Stimulated activated CD4-positive, alpha-beta T cell treated with anti-CD3 and anti-CD28 coated beads, TNF-alpha, amount 100 ng/mL, for 1 hour (primary cell): ENCODE data around the gene ARSK.

Source experiments
- DNase-seq, 3 donors: peaks; one replicate each; pipeline ENCODE4 v3.0.0-alpha.2; 2020; ENCODE audit warnings: low read depth in 3 of 3, low spot score in 1 of 3

The ARSK gene, protein sequence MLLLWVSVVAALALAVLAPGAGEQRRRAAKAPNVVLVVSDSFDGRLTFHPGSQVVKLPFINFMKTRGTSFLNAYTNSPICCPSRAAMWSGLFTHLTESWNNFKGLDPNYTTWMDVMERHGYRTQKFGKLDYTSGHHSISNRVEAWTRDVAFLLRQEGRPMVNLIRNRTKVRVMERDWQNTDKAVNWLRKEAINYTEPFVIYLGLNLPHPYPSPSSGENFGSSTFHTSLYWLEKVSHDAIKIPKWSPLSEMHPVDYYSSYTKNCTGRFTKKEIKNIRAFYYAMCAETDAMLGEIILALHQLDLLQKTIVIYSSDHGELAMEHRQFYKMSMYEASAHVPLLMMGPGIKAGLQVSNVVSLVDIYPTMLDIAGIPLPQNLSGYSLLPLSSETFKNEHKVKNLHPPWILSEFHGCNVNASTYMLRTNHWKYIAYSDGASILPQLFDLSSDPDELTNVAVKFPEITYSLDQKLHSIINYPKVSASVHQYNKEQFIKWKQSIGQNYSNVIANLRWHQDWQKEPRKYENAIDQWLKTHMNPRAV

DNA sequence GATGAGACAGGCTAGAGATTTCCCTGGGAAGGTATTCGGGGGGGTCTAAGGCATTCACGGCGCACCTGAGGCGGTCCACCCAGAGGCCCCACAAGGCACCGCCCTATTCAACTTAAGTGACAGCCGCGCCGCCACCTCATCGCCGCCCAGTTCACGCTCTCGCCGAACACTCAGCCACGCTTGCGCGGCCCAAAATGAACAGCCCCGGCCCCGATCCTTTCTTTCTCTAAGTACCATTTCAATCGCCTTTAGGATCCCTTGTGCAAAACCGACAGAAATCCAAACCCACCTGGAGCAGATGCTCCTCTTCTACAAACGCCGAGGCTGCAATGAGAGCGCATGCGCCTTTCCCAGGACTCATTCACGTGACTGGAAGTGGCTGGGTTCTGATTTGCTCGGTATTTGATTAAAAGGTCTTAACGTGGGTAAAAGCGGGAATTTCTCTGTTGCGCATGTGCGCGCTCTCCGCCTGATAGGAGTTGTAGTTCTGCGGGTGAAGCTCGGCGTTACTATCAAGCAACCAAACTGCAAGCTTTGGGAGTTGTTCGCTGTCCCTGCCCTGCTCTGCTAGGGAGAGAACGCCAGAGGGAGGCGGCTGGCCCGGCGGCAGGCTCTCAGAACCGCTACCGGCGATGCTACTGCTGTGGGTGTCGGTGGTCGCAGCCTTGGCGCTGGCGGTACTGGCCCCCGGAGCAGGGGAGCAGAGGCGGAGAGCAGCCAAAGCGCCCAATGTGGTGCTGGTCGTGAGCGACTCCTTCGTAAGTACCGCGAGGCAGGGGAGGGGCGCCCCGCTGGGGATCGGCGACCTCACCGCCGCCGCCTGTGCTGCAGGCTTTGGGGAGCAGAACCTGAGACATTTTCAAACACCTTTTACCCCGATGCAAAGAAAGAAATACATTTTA, at the start of gene ARSK, which contains the start of gene SKIC3:
ARSK (plus strand) TSS at position 455 of the 902 bp plus-strand sequence; CDS start at position 633, 178 bp downstream.
SKIC3 (minus strand) TSS at position 331 of the 902 bp plus-strand sequence. CDS start 7,827 bp downstream, outside the sequence.
- DNase-seq = peak; percentile 75 to 87 (median 80)

DNA sequence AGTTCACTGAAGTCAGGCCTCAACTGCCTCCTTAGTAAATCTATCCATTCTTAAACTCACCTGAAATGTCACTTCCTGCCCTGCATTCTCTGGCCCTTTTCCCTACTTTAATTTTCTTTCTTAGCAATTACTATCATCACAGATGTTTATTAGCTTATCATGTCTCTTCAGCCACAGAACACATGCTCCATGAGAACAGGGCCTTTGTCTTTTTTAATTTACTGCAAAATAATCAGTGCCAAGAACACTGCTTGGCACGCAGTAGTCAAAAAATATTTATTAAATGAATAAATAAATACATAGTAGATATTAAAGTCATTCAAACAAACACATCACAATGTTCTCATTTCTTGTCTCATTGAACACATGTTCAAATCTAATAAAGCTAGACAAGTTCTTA, 46.4 kb upstream of the ARSK start:
- DNase-seq = no peak

DNA sequence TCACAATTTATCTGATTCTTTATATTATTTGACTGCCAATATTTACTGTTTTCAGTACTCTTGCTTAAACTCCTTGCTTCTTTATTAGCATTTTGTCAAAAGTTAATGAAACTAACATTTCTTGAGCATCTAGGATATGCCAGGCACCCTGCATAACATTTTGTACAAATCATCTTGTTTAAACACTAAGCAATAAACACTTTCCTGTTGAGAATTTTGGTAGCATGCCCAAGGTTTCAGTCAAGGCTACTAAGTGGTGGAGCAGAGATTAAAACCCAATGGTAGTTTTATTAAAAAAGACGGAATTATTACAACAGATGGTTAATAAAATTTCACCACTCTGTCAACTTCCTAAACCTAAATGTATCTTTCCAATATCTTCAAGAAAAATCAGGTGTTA, 43.3 kb upstream of the ARSK start:
- DNase-seq = no peak

DNA sequence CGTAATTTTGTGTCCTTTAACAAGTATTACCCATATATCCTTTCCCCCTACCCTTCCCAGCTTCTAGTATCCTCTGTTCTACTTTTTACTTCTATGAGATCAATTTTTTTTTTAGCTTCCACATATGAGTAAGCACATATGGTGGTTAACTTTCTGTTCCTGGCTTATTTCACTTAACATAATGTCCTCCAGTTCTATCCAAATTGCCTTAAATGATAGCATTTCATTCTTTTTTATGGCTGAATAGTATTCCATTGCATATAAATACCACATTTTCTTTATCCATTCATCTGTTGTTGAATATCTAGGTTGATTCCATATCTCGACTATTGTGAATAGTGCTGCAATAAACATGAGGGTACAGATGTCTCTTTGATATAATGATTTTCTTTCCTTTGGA, 36.5 kb upstream of the ARSK start:
- DNase-seq = no peak

DNA sequence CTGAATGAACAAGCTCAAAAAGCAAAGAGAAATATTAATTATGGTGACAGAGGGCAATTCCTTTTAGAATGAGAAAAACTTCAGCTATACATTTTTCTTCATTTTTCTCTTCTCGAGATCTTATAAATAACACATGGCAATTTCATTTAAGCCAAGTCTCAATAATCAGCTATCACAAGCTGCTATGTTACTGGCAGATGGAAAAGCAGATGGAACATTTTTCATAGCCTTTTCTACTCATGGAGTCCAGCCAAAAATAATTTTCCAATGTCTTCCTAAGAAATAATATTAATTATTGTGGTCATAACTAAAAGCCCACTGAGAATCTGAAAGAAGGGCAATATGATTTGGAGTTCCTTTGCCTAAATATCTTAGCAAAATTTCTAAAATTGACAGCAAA, 35.8 kb upstream of the ARSK start:
- no peak for DNase-seq

DNA sequence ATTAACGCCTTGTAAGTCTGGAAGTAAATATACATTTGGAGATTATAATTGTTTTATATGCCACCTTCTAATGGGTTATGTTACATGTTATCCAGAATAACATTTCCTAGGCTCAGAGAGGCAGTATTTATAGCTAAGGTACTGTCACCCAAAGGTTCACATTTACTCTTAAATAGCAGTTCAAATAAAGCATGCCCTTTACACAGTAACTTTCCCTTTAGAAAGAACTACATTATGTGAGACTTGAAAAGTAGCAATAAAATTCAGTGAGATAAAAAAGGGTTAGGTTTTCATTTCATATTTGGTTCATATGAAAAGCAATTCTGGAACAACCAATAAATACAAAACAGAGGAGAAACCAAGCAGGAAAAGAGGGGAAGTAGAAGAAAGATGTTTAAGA, 35.2 kb upstream of the ARSK start:
- DNase-seq = no peak

DNA sequence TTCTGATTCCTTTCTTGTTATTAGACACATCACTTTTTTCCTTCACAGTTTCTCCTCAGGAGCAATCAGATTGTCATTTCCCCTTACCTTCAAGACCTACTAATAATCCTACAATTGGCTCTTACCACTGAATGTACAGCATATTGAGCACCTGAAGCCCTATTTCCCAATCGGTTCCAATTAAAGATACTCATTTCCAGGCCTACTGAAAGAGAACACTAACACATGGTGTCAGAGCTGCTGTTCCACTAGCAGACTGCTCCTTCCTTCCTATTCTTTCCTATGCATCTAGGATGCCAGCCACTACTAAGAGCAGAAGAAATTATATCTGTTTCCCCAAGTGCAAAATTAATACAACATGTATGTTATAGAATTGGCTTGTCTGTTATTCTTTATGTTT, 34.7 kb upstream of the ARSK start:
- no peak for DNase-seq

DNA sequence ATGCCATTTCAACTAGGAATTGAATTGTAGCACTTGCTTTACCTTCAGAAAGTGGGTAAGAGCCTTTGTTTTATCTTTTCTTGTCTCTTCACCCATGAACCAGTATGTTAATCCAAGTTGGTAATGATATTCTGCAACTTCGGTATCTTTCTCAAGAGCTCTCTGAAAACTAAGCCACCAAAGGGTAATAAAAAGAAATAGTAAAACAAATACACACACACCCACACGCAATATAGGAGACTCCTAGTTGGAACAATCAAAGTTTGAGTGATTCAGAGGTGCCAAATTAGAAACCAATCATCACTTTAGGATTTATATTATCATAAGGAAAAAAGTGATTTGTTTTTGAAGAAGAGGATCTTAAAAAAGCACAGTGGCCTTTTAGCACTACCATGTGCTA, 30.5 kb upstream of the ARSK start:
- DNase-seq = no peak

DNA sequence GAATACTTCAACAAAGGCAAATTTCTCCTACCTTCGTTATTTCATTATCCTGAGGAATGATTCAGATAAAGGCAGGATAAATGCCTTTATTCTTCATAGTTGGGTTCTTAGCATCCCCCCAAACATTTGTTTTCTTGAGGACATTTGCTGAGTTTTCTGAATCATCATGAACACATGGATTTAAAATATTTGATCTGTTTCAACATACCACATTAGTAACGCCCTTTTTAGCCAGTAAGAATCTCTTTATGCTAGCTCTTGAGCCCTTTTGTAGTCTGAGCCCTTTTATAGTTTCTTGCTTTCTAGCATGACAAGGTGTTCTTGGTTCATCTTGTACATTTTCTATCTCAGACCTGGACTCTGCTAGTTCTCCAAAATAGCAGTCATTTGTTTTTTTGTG, 28.0 kb upstream of the ARSK start:
- no peak for DNase-seq

DNA sequence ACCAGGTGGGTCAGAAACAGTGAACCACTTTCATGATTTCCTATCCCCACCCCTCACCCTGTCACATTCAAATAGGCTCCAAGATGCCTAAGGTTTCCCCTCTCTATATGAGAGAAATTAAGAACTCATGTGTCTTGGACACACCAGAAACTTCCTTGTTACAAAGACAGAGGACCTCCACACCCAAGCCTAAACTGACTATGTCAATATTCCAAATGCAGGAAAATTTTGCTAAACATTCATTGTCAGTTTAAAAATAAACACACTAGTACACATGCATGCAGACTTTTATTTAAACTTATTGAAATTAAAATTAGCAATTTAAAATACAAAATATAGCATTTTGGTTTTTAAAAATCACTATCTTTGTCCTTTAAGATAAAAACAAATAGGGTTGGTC, 26.3 kb upstream of the ARSK start:
- no peak for DNase-seq

DNA sequence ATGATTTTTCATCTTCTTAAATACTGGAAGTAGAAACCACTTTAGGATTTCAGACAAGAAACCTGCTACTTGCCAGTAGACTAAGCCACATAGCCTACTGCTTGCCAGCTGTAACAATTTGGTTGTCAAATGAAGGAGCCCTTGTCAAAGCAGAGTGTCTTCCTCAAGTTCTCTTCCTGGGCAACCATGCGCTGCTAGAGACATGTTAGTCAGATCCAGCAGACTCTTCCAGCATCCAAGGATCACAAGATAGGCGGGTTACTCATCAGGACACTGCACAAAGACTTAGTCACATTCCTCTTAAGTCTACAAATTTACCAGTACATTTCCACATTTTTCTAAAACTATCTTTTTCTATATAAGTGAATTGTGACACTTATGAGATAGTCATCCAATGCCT, 24.5 kb upstream of the ARSK start:
- no peak for DNase-seq

DNA sequence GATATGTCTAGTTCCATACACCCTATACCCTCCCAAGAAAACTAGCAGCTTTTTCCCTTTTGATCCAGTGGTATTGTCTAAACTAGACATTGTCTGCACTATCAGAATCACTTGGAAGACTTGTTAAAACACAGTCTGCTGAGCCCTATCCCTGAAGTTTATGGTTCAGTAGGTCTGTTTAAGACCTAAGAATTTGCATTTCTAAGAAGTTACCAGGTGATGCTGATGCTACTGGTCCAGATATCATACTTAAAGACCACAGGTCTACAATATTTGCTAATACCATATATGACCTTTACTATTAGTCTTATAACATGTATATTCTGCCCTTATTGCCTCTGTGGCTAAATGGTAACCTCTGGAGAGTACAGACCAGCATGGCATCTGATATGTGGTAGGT, 23.4 kb upstream of the ARSK start:
- DNase-seq = no peak

DNA sequence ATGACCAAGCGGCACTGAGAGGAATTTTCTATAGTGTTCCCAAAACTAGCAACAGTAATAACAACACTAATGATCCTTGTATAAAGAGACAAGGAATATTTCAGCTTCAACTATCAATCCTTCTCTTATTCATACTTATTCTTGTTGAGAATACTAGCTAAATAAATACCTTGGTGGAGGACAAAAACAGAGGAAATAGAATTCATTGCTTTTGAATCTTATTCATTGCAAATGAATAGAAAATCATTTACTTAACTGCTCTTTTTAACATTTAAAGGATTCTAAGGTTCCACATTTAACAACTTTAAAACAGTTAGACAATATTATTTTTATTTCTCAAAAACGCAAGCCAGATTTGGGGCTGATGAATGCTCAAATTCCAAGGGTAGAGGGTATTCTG, 22.5 kb upstream of the ARSK start:
- DNase-seq = no peak

DNA sequence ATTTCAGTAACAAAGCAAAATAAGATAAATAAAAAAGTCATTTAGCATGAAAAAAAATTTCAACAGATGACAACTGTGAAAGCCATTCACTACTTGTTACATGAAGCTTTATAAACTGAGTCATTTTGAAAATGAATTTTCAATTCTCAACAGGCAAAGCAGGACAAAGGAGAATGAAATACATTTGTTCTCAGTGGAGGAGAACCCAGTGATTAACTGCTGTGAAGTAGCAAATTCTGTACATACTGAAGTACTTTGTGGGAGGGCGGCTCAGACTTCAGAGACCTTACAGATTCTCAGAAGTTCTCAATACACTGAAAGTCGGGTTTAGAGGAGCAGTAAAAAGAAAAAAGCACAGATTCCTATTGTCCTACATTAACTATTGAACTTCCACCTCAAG, 21.8 kb upstream of the ARSK start:
- DNase-seq = no peak

DNA sequence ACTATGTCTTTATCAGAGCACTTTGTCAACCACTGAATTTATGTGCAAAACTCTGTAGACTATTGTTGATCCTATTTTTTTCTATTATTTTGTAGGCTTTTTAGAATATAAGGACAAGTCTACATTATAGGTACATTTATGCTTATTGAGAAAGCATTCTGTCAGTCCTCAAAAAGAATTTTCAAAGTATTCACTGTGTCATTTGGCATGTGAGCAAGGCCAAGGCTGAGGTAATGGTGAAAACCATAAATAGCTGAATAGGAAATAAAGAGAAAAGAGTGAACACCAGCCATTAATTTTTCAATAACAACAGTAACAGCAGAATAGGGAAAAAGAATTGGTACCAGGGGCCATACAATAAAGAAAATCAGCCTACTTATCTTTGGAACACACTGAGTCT, 21.1 kb upstream of the ARSK start:
- DNase-seq = no peak

DNA sequence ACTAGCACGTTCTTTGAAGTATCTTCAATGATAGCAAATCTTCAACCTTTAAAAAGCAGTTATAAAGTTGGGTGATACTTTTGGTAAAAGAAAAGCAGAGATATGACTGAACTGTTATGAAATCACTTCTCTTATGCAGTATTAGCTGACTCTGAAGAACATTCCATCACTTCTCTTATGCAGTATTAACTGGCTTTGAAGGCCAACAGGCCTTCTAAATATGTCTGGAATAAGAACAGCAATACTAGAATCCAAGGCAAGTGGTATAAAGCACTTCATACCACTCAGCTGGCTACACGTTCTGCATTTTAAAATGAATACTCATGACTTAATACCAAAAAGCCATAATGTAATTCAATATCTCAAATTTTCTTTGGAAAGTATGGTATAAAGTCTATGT, 17.4 kb upstream of the ARSK start:
- DNase-seq = no peak

DNA sequence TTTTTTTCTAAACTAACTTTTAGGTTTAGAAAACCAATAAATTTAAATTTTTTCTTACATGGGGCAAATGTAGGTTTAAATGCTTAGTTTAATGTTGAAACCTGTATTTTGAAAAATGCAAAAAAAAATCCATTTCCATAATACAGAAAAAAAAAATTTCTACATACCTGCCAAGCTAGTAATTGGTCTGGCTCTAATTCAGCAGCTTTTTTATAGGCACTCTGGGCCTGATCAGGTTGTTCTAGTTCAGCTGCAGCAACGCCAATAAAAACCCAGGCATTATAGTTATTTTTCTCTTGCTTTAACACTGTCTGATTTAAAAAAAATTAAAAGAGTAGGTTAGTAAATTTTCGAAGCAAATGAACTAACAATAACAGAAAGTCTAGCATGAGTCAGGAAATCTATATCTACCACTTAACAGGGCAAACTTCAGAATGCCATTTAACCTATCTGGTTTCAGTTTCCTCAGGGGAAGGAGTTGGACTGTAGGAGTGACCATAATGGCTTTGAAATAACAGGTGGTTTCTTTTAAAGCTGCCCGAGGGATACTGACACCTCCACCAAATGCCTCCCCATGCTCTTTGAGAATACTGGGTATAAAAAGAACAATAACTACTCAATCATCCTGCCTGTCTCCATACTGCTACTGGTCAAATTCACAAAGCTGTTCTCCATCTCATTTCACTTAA, 11.7 kb upstream of the ARSK start:
- DNase-seq = no peak

DNA sequence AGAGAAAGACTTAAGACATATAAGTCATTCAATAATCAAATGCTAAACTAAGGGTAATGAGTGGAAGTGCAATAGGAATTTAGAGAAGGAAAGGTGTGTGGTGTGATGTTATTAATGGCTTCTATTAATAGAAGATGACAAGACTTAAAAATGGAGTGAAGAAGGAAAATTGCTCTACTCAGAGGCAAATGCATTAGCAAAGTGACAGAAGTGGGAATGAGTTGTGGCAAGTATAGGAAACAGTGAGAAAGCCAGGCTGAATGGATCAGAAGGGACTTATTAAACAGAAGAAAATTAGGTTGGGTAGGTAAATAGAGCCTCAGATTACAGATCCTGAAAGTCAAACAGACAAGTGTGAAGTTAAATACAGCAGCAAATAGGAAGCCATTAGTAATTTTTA, 5.9 kb upstream of the ARSK start:
- DNase-seq = no peak

DNA sequence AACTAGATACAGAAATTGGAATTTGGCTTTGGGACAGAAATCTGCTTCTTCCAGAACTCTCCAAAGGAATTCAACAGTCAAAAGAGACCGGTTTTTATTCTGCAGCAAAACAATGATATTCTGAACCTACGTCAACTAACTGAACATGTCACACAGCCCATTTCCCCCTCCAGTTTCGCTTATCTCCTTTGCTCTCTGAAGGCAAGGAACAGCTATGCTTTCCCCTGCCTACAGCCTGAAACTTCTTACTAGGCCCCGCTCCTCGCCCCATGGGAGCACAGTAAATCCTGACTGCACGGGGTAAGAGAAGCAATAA, 612 bp upstream of the ARSK start:
- no peak for DNase-seq

DNA sequence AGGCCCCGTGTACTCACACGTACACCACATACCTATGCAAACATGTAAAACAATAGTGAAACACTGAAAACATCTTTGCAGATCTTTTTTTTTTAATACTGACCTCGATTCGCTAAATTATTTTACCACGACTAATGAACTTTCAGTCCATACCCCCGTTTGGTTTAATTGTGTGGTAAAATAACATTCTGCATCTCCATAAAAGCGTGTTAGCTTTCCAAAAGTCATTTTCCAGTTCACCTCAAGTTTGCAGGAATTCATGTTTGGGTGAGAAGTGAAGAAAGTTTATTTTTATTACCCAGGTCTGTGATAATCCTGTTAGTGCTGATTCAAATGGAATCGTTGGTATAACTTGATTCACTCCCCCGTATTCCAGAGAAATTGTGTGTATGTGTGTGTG, 652 bp downstream of the ARSK start:
- DNase-seq = no peak

DNA sequence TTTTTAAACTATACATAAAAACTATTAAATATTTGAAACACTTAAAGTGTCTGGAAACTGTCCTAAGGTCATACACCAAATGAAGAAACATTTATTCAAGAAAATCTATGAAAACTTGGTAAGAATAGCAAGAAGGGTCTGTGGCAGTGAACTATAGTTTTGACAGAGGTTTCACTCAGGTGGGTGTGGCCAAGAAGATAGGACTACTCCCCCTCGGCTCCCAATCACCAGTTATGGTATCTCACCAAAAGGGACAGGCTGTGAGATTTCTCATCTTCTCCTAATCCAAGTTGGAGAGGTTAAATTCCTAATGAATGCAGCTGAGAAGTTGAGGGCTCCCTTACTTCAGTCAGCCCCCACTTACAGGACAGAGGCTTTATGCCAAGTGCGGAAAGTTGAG, 2.9 kb downstream of the ARSK start:
- no peak for DNase-seq

DNA sequence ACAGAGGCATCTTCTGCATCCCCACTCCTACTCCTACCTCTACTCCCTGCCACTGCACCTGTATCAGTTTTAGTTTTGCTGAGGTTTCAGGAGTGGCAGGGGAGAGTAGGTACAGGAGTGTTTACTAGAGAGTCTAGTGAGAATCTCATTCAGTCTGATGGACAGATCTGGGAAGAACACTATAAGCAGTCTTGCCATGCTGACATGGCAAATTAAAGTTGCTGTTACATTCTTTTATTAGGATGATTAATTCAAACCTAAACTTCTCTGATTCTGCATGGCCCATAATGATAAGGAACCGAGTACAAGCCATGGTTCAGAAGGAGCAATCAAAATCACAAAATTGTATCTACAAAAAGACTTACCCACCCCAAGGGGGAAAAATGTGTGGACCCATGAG, 7.4 kb downstream of the ARSK start:
- no peak for DNase-seq
